Activated naive CD4-positive, alpha-beta T cell treated with anti-CD3 and anti-CD28 coated beads, Interleukin-2, amount 10 ng/mL, durations not matched to agents 7 days and 5 days (primary cell): ENCODE results near the gene QKI.

ENCODE experiments used
- CTCF ChIA-PET: fragments of 350-600 bp; sonication (Branson Sonifier 250); formaldehyde crosslinking; loops from one replicate; lab custom pipeline; 2021; ENCODE audit warnings: antibody characterized with exemption; lab: Charles Lee
- DNase-seq: peaks from one replicate; pipeline ENCODE4 v3.0.0-alpha.2; 2020
- H3K27ac Mint-ChIP-seq: one replicate; pipeline ENCODE4 v1.8.0; 2021; ENCODE audit warnings: mild to moderate bottlenecking, moderate library complexity, mixed read lengths
- H3K27me3 Mint-ChIP-seq: one replicate; pipeline ENCODE4 v1.8.0; 2021; ENCODE audit warnings: mild to moderate bottlenecking, mixed read lengths
- H3K36me3 Mint-ChIP-seq: one replicate; pipeline ENCODE4 v1.8.0; 2021; ENCODE audit warnings: mixed read lengths
- H3K4me1 Mint-ChIP-seq: one replicate; pipeline ENCODE4 v1.8.0; 2021; ENCODE audit warnings: mixed read lengths
- H3K4me3 Mint-ChIP-seq: one replicate; pipeline ENCODE4 v1.8.0; 2021; ENCODE audit warnings: mild to moderate bottlenecking, moderate library complexity, mixed read lengths
- H3K9me3 Mint-ChIP-seq: one replicate; pipeline ENCODE4 v1.8.0; 2021; ENCODE audit warnings: mixed read lengths

QKI gene

DNA sequence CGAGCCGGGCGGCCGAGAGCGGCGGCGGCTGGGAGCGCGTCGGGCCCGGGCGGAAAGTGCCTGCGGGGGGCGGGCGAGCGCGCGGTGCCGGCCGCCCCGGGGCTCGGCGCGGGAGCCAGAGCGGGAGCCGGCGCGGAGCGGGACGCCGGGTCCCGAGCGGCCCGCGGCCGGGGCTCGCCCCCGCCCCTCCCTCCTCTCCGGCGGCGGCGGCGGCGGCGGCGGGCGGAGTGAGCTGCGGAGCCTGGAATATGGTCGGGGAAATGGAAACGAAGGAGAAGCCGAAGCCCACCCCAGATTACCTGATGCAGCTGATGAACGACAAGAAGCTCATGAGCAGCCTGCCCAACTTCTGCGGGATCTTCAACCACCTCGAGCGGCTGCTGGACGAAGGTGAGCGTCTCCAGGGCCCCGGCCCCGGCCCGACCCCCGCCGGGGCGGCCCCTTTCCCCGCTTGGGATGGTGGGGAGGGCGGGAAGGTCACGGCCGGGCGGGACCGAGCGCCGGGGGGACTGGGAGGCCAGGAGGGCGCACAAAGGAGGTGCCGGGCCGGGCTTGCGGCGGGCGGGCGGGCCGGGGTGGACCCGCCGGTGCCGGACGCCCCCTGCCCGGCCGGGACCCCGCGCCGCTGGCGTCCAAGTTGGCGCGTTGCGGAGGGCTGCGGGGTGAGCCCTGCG, 565 bp downstream of the QKI start:
- peak overlapping the region; percentile 92 for H3K27ac Mint-ChIP-seq
- CTCF ChIA-PET = interaction anchor here (0.7 to 1.4 kb wide), 2 partner anchors 14 to 50 kb away, joined by 3 read pairs; no protein-coding TSS in a partner anchor
- H3K27me3 Mint-ChIP-seq = peaks cover 17% of the 10 kb centered on the region
- DNase-seq = peak; percentile 43
- H3K36me3 Mint-ChIP-seq = peaks cover under 1% of the 10 kb centered on the region
- H3K4me3 Mint-ChIP-seq = peak overlapping the region; percentile 81
- no peaks in the 10 kb centered on the region for H3K9me3 Mint-ChIP-seq
- peaks cover 45% of the 10 kb centered on the region for H3K4me1 Mint-ChIP-seq

- DNase-seq = peak; percentile 55
- Mint-ChIP-seq H3K9me3 (no peaks in the 10 kb centered on the region), H3K27ac (peak overlapping the region; percentile 94), H3K36me3 (peaks cover 3% of the 10 kb centered on the region), H3K4me1 (peaks cover 47% of the 10 kb centered on the region), H3K4me3 (peak overlapping the region; percentile 88), H3K27me3 (peaks cover 15% of the 10 kb centered on the region)
- CTCF ChIA-PET = interaction anchor here (0.6 to 1.7 kb wide), 7 partner anchors 11 to 342 kb away, joined by 3 to 6 read pairs (median 3); no protein-coding TSS in a partner anchor
Observed at GRCh38 chr6:163415620-163416556, 1.4 kb downstream of the QKI start.

DNA sequence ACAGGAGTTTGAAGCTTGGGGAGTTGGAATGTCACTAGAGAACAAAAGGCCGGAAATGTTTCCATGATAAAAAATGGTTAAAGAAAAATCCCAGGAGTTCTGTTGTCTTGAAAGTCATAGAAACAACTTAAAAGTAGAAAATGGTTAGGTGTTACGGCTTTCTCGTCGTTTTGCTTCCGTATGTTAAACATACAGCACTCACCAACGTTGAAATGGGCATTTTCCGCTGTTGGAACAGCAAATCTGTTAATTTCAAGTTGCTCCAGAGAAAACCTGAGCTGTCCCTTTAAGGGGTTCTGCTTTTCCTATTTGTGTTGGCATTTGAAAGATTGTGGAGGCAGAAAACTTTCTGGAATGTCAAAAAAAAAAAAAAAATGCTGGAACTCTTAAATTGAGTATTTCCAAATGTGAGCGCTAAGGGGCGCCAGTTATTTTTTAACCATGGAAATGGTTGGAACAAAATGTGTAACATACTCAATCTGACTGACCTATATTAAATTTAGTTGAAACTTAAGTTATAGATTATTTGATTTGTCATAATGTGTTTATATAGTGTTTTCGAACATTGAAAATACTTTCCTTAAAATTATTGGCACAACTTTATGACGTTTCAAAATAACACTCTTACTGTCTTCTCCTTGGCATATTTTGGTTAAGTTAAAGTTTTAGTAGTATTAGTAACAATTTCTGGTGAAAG, 2.2 kb downstream of the QKI start:
- Mint-ChIP-seq H3K27me3 (peaks cover 6% of the 10 kb centered on the region), H3K9me3 (no peaks in the 10 kb centered on the region), H3K27ac (peak overlapping the region; percentile 94), H3K4me3 (peak overlapping the region; percentile 88), H3K36me3 (peaks cover 3% of the 10 kb centered on the region), H3K4me1 (peaks cover 44% of the 10 kb centered on the region)
- peak; percentile 43 for DNase-seq
- CTCF ChIA-PET = interaction anchor here (0.8 to 1.7 kb wide), 6 partner anchors 10 to 184 kb away, joined by 3 to 6 read pairs (median 3); no protein-coding TSS in a partner anchor

DNA sequence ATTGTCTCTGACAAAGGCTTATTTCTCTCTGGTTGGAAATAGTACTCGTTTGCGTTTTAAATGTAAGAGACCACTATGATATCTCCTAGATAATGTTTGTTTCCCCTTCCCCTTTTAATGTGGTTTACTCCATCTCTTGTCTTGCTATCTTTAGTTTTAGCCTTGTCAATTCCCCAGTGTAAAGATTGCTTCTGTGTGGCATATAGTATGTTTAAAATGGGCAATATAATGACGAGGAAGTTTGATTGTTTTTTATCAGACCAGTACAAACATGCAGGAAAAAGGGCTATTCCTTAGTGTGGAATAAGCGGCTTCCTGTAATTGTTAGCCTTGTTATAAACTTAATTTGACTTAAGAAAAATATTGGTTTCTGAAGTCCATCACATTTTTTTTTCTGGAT, 3.1 kb downstream of the QKI start:
- Mint-ChIP-seq H3K36me3 (peaks cover 3% of the 10 kb centered on the region), H3K9me3 (no peaks in the 10 kb centered on the region), H3K27me3 (peaks cover 5% of the 10 kb centered on the region), H3K27ac (no peak overlapping the region), H3K4me3 (no peak overlapping the region), H3K4me1 (peaks cover 42% of the 10 kb centered on the region)
- no peak for DNase-seq
- CTCF ChIA-PET = interaction anchor here (0.9 to 1.7 kb wide), 2 partner anchors 136 to 161 kb away, joined by 3 to 6 read pairs; no protein-coding TSS in a partner anchor

- H3K9me3 Mint-ChIP-seq = no peaks in the 10 kb centered on the region
- no peak for DNase-seq
- peaks cover 5% of the 10 kb centered on the region for H3K36me3 Mint-ChIP-seq
- H3K4me1 Mint-ChIP-seq = peaks cover 35% of the 10 kb centered on the region
- H3K4me3 Mint-ChIP-seq = no peak overlapping the region
- CTCF ChIA-PET = interaction anchor here (1.0 to 2.0 kb wide), 2 partner anchors 135 to 138 kb away, joined by 3 to 4 read pairs; no protein-coding TSS in a partner anchor
- H3K27ac Mint-ChIP-seq = no peak overlapping the region
- H3K27me3 Mint-ChIP-seq = no peaks in the 10 kb centered on the region
Observed at GRCh38 chr6:163418311-163419029, 4.0 kb downstream of the QKI start.

DNA sequence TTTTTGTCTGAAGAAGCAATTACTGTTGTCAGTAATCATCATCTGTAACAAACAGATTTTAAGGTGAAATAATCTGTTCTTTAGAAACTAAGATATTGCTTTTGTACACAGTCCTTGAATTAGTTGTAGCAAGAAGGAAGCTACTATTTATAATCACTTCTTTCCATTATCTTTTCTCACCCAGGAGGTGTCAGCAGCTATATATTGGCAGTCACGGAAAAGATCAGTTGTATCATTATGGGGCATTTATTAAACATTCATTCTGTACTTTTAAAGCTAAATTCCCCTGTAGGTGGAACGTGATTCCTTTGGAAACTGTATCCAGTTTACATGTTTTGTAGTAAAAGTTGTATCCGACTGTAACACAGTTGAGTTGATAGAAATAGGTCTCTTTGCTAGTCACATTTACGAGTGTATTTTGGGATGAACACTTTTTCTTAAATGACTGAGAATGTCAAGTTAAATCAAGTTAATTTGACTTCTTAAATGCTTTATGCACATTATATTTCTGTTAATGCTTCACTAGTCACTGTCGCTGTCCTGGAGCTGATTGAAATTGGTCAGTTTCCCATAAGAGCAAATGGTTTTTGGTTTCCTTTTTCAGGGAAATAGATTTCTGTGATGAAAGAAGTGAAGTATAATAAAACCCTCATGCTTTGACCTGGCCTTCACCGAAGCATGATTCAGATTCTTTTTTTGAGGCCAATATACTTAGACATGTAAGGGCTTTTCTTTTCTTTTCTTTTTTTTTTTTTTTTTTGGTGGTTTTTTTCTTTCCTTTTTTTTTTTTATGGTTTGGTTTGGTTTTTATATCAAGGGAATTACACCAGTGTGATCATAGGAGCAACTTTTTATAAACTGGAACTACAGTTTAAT, 5.1 kb downstream of the QKI start:
- Mint-ChIP-seq H3K27ac (no peak overlapping the region), H3K4me3 (no peak overlapping the region), H3K9me3 (no peaks in the 10 kb centered on the region), H3K4me1 (peaks cover 35% of the 10 kb centered on the region), H3K36me3 (peaks cover 5% of the 10 kb centered on the region), H3K27me3 (no peaks in the 10 kb centered on the region)
- CTCF ChIA-PET = interaction anchor here (1.0 to 2.0 kb wide), 3 partner anchors 18 to 137 kb away, joined by 3 to 4 read pairs (median 4); no protein-coding TSS in a partner anchor
- no peak for DNase-seq

DNA sequence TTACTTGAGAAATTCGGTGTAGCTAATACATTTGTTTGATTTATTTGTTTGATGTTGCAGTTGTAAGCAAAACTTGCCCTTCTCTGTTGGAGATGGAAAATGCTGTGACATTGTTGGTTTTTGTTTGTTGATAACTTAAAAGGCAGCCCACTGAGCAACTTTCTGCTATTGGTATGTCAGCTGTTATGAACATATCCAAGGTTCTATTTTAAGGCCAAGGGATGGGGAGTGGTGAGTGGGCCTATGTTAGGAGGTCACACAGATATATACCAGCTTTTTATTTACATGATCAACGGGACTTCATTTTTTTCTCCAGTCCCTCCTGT, 5.7 kb downstream of the QKI start:
- no peak for DNase-seq
- CTCF ChIA-PET = interaction anchor here (1.4 kb wide), 1 partner anchor 18 kb away, joined by 4 read pairs; no protein-coding TSS in a partner anchor
- no peaks in the 10 kb centered on the region for H3K9me3 Mint-ChIP-seq
- no peak overlapping the region for H3K4me3 Mint-ChIP-seq
- H3K27me3 Mint-ChIP-seq = no peaks in the 10 kb centered on the region
- peaks cover 35% of the 10 kb centered on the region for H3K4me1 Mint-ChIP-seq
- H3K27ac Mint-ChIP-seq = no peak overlapping the region
- H3K36me3 Mint-ChIP-seq = peaks cover 5% of the 10 kb centered on the region

- DNase-seq = no peak
- Mint-ChIP-seq H3K36me3 (peaks cover 5% of the 10 kb centered on the region), H3K4me1 (peaks cover 22% of the 10 kb centered on the region), H3K4me3 (no peak overlapping the region), H3K27me3 (no peaks in the 10 kb centered on the region), H3K9me3 (no peaks in the 10 kb centered on the region), H3K27ac (no peak overlapping the region)
- CTCF ChIA-PET = no interaction called here
Observed at GRCh38 chr6:163422550-163422949, 8.0 kb downstream of the QKI start.

DNA sequence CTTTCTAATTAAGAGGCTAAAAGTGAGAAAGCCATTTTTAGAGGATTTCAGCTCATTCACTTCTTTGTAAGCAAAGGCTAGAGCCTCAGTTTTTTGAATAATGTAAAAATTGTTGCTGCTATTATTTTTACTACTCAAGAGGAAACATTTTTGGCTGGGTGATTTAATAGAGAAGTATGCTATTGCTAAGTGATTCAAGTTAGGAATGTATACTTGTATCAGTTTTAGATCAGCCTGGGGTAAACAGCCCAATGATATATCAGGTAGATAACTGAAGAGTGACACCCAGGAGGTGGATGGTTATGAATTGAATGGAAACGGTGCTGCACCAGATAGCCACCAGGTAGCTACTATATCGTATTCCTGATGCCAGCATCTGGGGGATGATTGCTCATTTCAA, 9.2 kb downstream of the QKI start:
- H3K27ac Mint-ChIP-seq = no peak overlapping the region
- CTCF ChIA-PET = no interaction called here
- no peak for DNase-seq
- no peak overlapping the region for H3K4me3 Mint-ChIP-seq
- H3K4me1 Mint-ChIP-seq = peaks cover 15% of the 10 kb centered on the region
- no peaks in the 10 kb centered on the region for H3K9me3 Mint-ChIP-seq
- H3K27me3 Mint-ChIP-seq = no peaks in the 10 kb centered on the region
- peaks cover 5% of the 10 kb centered on the region for H3K36me3 Mint-ChIP-seq

DNA sequence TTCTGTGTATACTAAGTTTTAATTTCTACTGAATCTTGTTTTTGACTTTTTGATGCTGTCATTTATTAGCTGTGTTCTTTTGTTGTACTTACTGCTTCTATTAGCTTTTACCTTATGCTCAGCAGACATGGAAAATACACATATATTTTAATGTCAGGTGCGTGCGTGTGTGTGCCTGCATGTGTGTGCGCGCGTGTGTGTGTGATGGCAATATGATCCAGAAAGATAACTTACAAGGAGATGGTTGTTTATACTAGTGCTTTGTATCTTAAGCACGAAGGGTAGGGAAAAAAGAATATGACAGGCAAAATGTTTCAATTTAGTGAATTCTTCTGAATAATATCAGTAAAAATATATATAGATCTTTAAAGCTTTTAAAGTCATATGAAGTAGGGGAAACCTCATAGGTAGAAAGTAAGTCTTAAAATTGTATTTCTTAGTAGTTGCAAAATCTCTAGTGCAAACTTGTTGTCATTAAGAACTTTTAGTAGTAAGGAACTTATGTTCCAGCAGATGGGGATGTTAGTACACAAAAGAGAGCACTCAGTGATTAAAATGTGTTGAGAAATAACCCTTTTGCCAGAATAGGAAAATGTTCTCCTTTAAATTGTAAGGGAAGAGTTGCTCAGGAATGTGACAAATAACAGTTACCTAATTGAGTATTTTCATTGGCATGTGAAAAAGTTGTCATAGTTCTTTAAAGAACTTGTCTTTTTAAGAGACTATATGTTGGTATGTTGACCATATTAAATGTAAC, 13.2 kb downstream of the QKI start:
- no peak overlapping the region for H3K4me3 Mint-ChIP-seq
- no peaks in the 10 kb centered on the region for H3K27me3 Mint-ChIP-seq
- no peaks in the 10 kb centered on the region for H3K9me3 Mint-ChIP-seq
- H3K36me3 Mint-ChIP-seq = peaks cover 2% of the 10 kb centered on the region
- no peak overlapping the region for H3K27ac Mint-ChIP-seq
- CTCF ChIA-PET = interaction anchor here (1.7 to 2.2 kb wide), 3 partner anchors 11 to 528 kb away, joined by 4 to 6 read pairs (median 6); no protein-coding TSS in a partner anchor
- DNase-seq = no peak
- H3K4me1 Mint-ChIP-seq = no peaks in the 10 kb centered on the region

- no peaks in the 10 kb centered on the region for H3K4me1 Mint-ChIP-seq
- H3K36me3 Mint-ChIP-seq = peaks cover under 1% of the 10 kb centered on the region
- no peak for DNase-seq
- no peaks in the 10 kb centered on the region for H3K9me3 Mint-ChIP-seq
- H3K27ac Mint-ChIP-seq = no peak overlapping the region
- H3K27me3 Mint-ChIP-seq = no peaks in the 10 kb centered on the region
- H3K4me3 Mint-ChIP-seq = no peak overlapping the region
- CTCF ChIA-PET = interaction anchor here (0.6 to 2.2 kb wide), 3 partner anchors 126 to 527 kb away, joined by 3 to 6 read pairs (median 4); no protein-coding TSS in a partner anchor
Observed at GRCh38 chr6:163428373-163428772, 13.9 kb downstream of the QKI start.
